ENCODE data around the gene SMIM10L2A. TPM values are rescaled to one million over a fixed set of nuclear protein-coding genes. Genes with fewer than 3 reads are reported as not detected.
"Not testable (repeated sequence)": the region's sequence is repeated elsewhere in the genome, so short reads cannot be mapped to it uniquely, and the experiment has no call there.

Gene SMIM10L2A
- total RNA-seq, 1 donor from 2014 or later: 1.5 TPM

- intact Hi-C loops (cut with DNase I): no loop called here
- no peak for DNase-seq (ENCODE audit: extremely low spot score in 2 of 2)
- H3K27ac ChIP-seq: no peak overlapping the region
- H3K9me3 ChIP-seq: no peaks in the 10 kb centered on the region
- no peak overlapping the region for H3K4me3 ChIP-seq
- H3K36me3 ChIP-seq: no peaks in the 10 kb centered on the region
- H3K27me3 ChIP-seq: no peaks in the 10 kb centered on the region
- no peaks in the 10 kb centered on the region for H3K4me1 ChIP-seq
- TF ChIP-seq POLR2AphosphoS5 (IDR thresholded peaks at IDR 0.05; ENCODE audit: insufficient read depth in 1 of 2, low read depth in 1 of 2): no peak
Observed at GRCh38 chrX:135403374-135403773, 18.4 kb upstream of the SMIM10L2A start.

- DNase-seq (ENCODE audit: extremely low spot score in 2 of 2); H3K4me1 ChIP-seq; intact Hi-C loops (cut with DNase I); H3K4me3 ChIP-seq; H3K36me3 ChIP-seq; H3K27me3 ChIP-seq; H3K27ac ChIP-seq; H3K9me3 ChIP-seq: not testable (repeated sequence)
Observed at GRCh38 chrX:135406428-135406827, 15.3 kb upstream of the SMIM10L2A start.

- Histone ChIP-seq H3K27ac (no peak overlapping the region), H3K4me3 (no peak overlapping the region), H3K27me3 (no peaks in the 10 kb centered on the region), H3K36me3 (no peaks in the 10 kb centered on the region), H3K9me3 (no peaks in the 10 kb centered on the region), H3K4me1 (no peaks in the 10 kb centered on the region)
- no peak for TF ChIP-seq POLR2A (IDR thresholded peaks at IDR 0.05)
- TF ChIP-seq CTCF (IDR thresholded peaks at IDR 0.05): no peak
- intact Hi-C loops (cut with DNase I): no loop called here
- no peak for DNase-seq (ENCODE audit: extremely low spot score in 2 of 2)
Observed at GRCh38 chrX:135408794-135409193, 12.9 kb upstream of the SMIM10L2A start.

- no peak for DNase-seq (ENCODE audit: extremely low spot score in 2 of 2)
- no peaks in the 10 kb centered on the region for H3K9me3 ChIP-seq
- H3K36me3 ChIP-seq: no peaks in the 10 kb centered on the region
- no peak overlapping the region for H3K4me3 ChIP-seq
- H3K27ac ChIP-seq: no peak overlapping the region
- H3K27me3 ChIP-seq: no peaks in the 10 kb centered on the region
- no peaks in the 10 kb centered on the region for H3K4me1 ChIP-seq
- TF ChIP-seq CTCF (IDR thresholded peaks at IDR 0.05) (no peak), POLR2AphosphoS5 (IDR thresholded peaks at IDR 0.05; ENCODE audit: insufficient read depth in 1 of 2, low read depth in 1 of 2) (no peak), POLR2A (IDR thresholded peaks at IDR 0.05) (no peak)
- intact Hi-C loops (cut with DNase I): loop anchor here (5.0 kb wide), 1 partner anchor 319 kb away; no protein-coding TSS in a partner anchor
Observed at GRCh38 chrX:135410861-135411627, 10.7 kb upstream of the SMIM10L2A start.

- Histone ChIP-seq H3K36me3 (no peaks in the 10 kb centered on the region), H3K4me3 (no peak overlapping the region), H3K27me3 (no peaks in the 10 kb centered on the region), H3K9me3 (no peaks in the 10 kb centered on the region), H3K27ac (no peak overlapping the region), H3K4me1 (no peaks in the 10 kb centered on the region)
- TF ChIP-seq POLR2A (IDR thresholded peaks at IDR 0.05): no peak
- no peak for TF ChIP-seq POLR2AphosphoS5 (IDR thresholded peaks at IDR 0.05; ENCODE audit: insufficient read depth in 1 of 2, low read depth in 1 of 2)
- no peak for TF ChIP-seq CTCF (IDR thresholded peaks at IDR 0.05)
- intact Hi-C loops (cut with DNase I): loop anchor here (5.0 kb wide), 1 partner anchor 320 kb away; no protein-coding TSS in a partner anchor
- peak in 1 of 2 donors; percentile 11 for DNase-seq (ENCODE audit: extremely low spot score in 2 of 2)
Observed at GRCh38 chrX:135411893-135412292, 9.9 kb upstream of the SMIM10L2A start.

- intact Hi-C loops (cut with DNase I): no loop called here
- Histone ChIP-seq H3K27ac (no peak overlapping the region), H3K36me3 (no peaks in the 10 kb centered on the region), H3K27me3 (no peaks in the 10 kb centered on the region), H3K9me3 (no peaks in the 10 kb centered on the region), H3K4me1 (no peaks in the 10 kb centered on the region), H3K4me3 (no peak overlapping the region)
- no peak for TF ChIP-seq POLR2A (IDR thresholded peaks at IDR 0.05)
- peak in 1 of 2 donors; percentile 20 for DNase-seq (ENCODE audit: extremely low spot score in 2 of 2)
Observed at GRCh38 chrX:135416546-135416945, 5.2 kb upstream of the SMIM10L2A start.
